ENCODE measurements around the gene FXYD1. TPM values are rescaled to one million over a fixed set of nuclear protein-coding genes. Genes with fewer than 3 reads are reported as not detected.

Gene FXYD1
- total RNA-seq, 1 experiment from 2014 or later, result not detected

DNA sequence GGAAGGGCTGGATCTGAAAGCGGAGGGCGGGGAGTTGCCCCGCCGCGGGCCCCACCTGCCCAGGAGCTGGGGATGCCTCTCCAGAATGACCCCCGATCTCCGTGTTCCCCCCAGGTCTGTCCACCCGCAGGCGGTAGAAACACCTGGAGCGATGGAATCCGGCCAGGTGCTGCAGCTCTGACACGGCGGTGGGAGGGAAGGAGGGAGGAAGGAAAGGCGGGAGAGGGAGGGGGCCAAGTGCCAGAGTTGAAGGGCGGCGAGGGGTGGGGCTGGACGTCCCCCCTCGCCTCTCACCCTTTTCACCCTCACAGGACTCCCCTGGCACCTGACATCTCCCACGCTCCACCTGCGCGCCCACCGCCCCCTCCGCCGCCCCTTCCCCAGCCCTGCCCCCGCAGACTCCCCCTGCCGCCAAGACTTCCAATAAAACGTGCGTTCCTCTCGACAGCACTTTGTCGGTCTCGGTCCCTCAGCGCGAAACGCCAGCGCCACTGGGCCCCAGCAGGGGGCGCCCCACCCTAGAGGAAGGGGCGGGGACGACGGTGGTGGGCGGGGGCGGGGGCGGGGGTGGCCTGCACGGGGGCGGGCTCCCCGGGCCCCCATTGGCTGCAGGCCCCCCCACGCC is 4.1 kb downstream of the FXYD1 start:
- Histone ChIP-seq H3K27me3 (ENCODE audit: control insufficient read depth, insufficient read depth, low read length) (peaks cover 19% of the 10 kb centered on the region), H3K4me1 (ENCODE audit: control insufficient read depth, insufficient read depth, low read length) (peaks cover 13% of the 10 kb centered on the region), H3K36me3 (ENCODE audit: control insufficient read depth, insufficient read depth, low read length) (no peaks in the 10 kb centered on the region; the same call in none of the 2 replicates), H3K9me3 (ENCODE audit: control insufficient read depth, insufficient read depth, low read depth, low read length) (no peaks in the 10 kb centered on the region), H3K4me3 (ENCODE audit: low read depth in 2 of 2, low read length in 2 of 2) (peak overlapping the region; percentile 6 to 31; a peak in 2 of 4 replicates), H3K27ac (ENCODE audit: low read length) (no peak overlapping the region)
- ChIA-PET POLR2A (no interaction called here), CTCF (interaction anchor here (0.6 to 0.9 kb wide), 6 partner anchors 10 to 371 kb away, joined by 3 to 9 read pairs (median 7); no protein-coding TSS in a partner anchor)
- intact Hi-C loops (cut with micrococcal nuclease; ENCODE audit: unreplicated experiment), result no loop called here
- no peak for DNase-seq (ENCODE audit: low read depth, low spot score)
- ATAC-seq, result peak; percentile 51
- no TSS peak for BruUV-seq (replicated peaks)
- no peak for TF ChIP-seq TCF7L2 (IDR thresholded peaks at IDR 0.05; ENCODE audit: low read depth, low read length)
- TF ChIP-seq, protein P1, sequence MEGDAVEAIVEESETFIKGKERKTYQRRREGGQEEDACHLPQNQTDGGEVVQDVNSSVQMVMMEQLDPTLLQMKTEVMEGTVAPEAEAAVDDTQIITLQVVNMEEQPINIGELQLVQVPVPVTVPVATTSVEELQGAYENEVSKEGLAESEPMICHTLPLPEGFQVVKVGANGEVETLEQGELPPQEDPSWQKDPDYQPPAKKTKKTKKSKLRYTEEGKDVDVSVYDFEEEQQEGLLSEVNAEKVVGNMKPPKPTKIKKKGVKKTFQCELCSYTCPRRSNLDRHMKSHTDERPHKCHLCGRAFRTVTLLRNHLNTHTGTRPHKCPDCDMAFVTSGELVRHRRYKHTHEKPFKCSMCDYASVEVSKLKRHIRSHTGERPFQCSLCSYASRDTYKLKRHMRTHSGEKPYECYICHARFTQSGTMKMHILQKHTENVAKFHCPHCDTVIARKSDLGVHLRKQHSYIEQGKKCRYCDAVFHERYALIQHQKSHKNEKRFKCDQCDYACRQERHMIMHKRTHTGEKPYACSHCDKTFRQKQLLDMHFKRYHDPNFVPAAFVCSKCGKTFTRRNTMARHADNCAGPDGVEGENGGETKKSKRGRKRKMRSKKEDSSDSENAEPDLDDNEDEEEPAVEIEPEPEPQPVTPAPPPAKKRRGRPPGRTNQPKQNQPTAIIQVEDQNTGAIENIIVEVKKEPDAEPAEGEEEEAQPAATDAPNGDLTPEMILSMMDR (IDR thresholded peaks at IDR 0.05), result peak; percentile 96
- in situ Hi-C loops (cut with HindIII; ENCODE audit: low pct_unique_long_range_greater_than_20kb, low sequenced_read_pairs), result no loop called here

DNA sequence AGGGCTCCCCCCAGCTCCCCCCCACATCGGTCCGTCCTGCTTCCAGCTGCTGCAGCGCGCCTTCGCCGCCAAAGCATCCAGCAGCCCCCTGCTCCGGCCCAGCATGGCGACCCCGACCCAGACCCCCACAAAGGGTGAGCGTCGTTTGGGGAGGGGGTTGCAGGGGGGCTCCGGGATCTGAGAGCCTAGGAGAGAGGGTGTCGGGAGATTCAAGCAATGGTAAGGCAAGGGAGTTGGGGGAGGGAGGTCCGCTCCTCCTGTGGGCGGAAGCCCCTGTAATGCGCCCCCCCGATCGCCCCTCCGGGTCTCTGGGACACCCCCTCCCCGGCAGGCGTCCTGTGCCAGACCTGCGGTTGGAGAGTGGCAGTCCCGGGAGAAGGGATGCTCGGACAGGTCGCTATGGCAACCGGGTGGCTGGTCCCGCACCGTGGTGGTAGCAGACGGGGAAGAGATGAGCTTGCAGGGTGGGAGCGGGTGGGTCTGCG is 4.6 kb downstream of the FXYD1 start, which contains the start of gene FXYD7:
FXYD7 (plus strand) TSS at position 25 of the 485 bp plus-strand sequence; CDS start at position 104, 79 bp downstream.
- Histone ChIP-seq H3K4me1 (ENCODE audit: control insufficient read depth, insufficient read depth, low read length) (peaks cover 13% of the 10 kb centered on the region), H3K27ac (ENCODE audit: low read length) (no peak within 1 kb of the TSS), H3K27me3 (ENCODE audit: control insufficient read depth, insufficient read depth, low read length) (peaks cover 19% of the 10 kb centered on the region), H3K4me3 (ENCODE audit: low read depth in 2 of 2, low read length in 2 of 2) (peak within 1 kb of the TSS; percentile 6 to 31; a peak in 2 of 4 replicates), H3K9me3 (ENCODE audit: control insufficient read depth, insufficient read depth, low read depth, low read length) (no peaks in the 10 kb centered on the region), H3K36me3 (ENCODE audit: control insufficient read depth, insufficient read depth, low read length) (no peaks in the 10 kb centered on the region; the same call in none of the 2 replicates)
- ATAC-seq, result no peak
- POLR2A ChIA-PET, result no interaction called here
- BruUV-seq (replicated peaks), result no TSS peak
- in situ Hi-C loops (cut with HindIII; ENCODE audit: low pct_unique_long_range_greater_than_20kb, low sequenced_read_pairs) (no loop called here), intact Hi-C loops (cut with micrococcal nuclease; ENCODE audit: unreplicated experiment) (no loop called here)
- CTCF ChIA-PET, result interaction anchor here (0.6 to 0.7 kb wide), 3 partner anchors 19 to 346 kb away, joined by 3 to 7 read pairs (median 5); no protein-coding TSS in a partner anchor
- TF ChIP-seq POLR2AphosphoS5 (IDR thresholded peaks at IDR 0.05; ENCODE audit: low read depth, low read length), result no peak
- TF ChIP-seq, protein P2, sequence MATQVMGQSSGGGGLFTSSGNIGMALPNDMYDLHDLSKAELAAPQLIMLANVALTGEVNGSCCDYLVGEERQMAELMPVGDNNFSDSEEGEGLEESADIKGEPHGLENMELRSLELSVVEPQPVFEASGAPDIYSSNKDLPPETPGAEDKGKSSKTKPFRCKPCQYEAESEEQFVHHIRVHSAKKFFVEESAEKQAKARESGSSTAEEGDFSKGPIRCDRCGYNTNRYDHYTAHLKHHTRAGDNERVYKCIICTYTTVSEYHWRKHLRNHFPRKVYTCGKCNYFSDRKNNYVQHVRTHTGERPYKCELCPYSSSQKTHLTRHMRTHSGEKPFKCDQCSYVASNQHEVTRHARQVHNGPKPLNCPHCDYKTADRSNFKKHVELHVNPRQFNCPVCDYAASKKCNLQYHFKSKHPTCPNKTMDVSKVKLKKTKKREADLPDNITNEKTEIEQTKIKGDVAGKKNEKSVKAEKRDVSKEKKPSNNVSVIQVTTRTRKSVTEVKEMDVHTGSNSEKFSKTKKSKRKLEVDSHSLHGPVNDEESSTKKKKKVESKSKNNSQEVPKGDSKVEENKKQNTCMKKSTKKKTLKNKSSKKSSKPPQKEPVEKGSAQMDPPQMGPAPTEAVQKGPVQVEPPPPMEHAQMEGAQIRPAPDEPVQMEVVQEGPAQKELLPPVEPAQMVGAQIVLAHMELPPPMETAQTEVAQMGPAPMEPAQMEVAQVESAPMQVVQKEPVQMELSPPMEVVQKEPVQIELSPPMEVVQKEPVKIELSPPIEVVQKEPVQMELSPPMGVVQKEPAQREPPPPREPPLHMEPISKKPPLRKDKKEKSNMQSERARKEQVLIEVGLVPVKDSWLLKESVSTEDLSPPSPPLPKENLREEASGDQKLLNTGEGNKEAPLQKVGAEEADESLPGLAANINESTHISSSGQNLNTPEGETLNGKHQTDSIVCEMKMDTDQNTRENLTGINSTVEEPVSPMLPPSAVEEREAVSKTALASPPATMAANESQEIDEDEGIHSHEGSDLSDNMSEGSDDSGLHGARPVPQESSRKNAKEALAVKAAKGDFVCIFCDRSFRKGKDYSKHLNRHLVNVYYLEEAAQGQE (IDR thresholded peaks at IDR 0.05; ENCODE audit: insufficient read depth in 1 of 2, low read depth in 2 of 2, low read length in 1 of 2), result no peak
- TF ChIP-seq SIN3A (IDR thresholded peaks at IDR 0.05; ENCODE audit: borderline replicate concordance, insufficient read depth, low read depth, low read length), result no peak
- TF ChIP-seq TCF7L2 (IDR thresholded peaks at IDR 0.05; ENCODE audit: low read depth, low read length), result no peak
- TF ChIP-seq, protein P1 (IDR thresholded peaks at IDR 0.05), result no peak; the same call in 1 of the 2 replicates
- DNase-seq (ENCODE audit: low read depth, low spot score), result no peak

Measured in Panc1 (cell line).